Stimulated activated CD8-positive, alpha-beta memory T cell treated with anti-CD3 and anti-CD28 coated beads, Interleukin-4, amount 100 ng/mL, for 1 hour (primary cell): ENCODE measurements around the gene HRG.
"Not testable (repeated sequence)": the region's sequence is repeated elsewhere in the genome, so short reads cannot be mapped to it uniquely, and the experiment has no call there.

Experiments used
- DNase-seq, 2 donors: peaks; one replicate each; pipeline ENCODE4 v3.0.0-alpha.2; 2020; ENCODE audit warnings: low read depth in 2 of 2, low spot score in 1 of 2

The HRG gene

DNA sequence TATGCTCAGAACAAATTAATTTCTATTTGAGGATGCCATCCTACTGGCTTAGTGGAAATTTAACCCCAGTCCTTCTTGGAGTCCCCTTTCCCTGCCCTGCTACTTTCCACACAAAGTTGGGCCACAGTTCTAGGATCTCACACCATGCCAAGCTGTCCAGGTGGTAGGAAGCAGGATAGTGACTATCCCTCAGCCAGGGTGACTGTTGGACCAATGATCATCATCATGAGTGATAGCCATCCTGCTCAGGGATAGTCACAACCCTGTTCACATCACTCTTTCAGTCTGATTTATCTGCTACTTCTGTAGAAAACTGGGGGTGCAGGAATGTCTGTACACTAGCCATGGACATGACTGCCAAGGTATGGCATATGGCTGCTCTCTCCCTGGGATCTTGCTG is 12.8 kb downstream of the HRG start:
- no peak for DNase-seq

- DNase-seq = no peak
These were observed 13.3 kb downstream of the HRG start for GRCh38 chr3:186679151-186679550.

- no peak for DNase-seq
These were observed 15.1 kb downstream of the HRG start for GRCh38 chr3:186680869-186681268.

GRCh38 chr3:186682812-186683211 is 17.0 kb downstream of the HRG start:
- no peak for DNase-seq

DNA sequence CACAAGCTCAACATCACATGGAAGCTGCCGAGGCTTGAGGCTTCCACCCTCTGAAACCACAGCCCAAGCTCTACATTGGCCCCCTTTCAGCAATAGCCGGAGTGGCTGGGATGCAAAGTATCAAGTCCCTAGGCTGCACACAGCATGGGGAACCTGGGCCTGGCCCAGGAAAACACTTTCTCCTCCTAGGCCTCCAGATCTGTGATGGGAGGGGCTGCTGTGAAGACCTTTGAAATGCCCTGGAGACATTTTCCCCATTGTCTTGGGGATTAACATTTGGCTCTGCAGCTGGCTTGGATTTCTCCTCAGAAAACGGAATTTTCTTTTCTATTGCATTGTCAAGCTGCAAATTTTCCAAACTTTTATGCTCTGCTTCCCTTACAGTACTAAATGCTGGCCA is 18.2 kb downstream of the HRG start:
- DNase-seq = no peak

GRCh38 chr3:186686475-186686874 is 20.7 kb downstream of the HRG start:
- DNase-seq = not testable (repeated sequence)

DNA sequence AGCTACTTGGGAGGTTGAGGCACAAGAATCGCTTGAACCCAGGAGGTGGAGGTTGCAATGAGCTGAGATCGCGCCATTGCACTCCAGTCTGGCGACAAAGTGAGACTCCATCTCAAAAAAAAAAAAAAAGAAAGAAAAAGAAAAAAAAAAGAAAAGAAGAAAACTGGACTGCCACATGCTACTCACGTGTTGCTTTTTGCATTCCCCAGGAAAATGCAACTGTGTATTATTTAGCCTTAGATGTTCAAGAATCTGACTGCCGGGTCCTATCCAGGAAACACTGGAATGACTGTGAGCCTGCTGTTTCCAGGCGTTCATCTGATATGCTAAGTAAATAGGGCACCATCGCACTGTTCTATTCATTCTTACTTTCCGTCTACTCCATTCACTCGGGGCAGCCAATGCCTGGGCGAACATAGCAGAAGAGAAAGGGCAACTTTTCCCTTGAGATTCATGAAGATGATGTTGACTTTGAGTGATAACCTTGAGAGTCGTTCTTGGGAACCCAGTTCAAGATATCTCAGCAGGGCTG is 21.4 kb downstream of the HRG start:
- DNase-seq = no peak

- DNase-seq = not testable (repeated sequence)
These were observed 24.5 kb downstream of the HRG start for GRCh38 chr3:186690304-186690703.

DNA sequence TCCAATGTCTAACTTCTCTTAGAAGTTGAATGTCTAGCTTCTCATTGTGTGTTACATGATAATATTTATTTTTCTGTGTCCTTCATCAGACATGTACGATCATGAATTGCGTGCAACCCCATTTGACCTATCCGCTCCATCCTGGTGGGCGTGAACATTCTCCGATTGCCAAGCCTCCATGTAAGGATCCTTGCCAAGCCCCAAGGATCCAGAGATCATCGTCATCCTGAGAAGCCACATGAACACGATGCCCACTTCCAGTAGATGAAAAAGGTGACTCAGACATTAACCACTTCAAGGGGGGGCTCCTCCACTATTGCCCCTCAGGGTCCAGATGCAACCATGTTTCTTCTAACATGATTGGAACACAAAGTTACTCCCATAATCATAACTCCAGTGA is 25.9 kb downstream of the HRG start:
- DNase-seq = no peak

DNA sequence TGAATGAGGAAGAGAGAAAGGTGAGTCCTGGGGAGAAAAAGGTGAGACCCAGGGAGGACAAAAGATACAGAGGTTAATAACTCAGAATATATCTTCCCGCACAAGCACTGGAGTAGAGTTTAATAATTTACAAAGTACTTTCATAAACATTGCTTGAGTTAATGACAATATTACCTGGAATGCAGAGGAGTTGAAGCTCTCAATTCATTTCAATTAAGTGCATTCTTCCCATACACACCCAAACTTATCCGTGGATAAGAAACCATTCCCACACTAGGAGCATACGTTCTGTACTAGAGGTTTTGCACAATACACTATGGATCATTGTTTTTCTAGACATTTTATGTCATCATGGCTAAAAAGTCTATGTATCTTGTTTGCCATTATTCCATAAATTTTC is 28.0 kb downstream of the HRG start:
- DNase-seq = no peak

DNA sequence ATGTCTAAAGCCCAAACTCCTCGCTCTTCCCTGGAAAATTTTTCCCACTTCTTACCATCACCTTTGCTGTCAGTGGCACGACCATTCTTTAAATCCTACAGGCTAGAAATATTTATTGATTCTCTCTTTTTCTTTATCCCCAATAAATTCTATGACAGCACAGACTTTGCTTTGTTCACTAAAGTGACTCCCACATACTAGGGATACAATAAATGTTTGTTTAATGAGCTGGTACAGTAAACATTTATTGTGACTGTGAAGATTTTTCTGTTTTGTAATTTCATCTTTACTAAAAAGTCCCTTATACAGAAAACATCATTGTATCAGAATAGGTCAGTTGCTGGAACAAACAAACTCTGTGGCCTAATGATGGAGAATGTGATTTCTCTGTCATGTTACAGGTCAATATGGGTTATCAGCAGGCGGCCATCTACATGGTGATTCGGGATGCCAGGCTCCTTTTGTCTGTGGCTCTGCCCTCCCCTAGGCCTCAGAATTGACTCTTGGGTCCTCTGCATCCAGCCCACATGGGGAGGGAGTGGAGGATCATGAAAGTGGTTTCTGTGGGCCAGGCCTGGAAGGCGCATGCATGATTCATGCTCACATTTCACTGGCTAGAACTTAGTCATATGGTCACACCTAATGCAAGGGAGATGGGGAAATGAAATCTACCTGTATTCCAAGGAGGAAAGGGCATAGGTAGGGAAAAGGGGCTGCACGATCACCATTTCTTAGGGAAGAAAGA is 28.6 kb downstream of the HRG start:
- DNase-seq = no peak

GRCh38 chr3:186696522-186696921 is 30.7 kb downstream of the HRG start:
- no peak for DNase-seq

DNA sequence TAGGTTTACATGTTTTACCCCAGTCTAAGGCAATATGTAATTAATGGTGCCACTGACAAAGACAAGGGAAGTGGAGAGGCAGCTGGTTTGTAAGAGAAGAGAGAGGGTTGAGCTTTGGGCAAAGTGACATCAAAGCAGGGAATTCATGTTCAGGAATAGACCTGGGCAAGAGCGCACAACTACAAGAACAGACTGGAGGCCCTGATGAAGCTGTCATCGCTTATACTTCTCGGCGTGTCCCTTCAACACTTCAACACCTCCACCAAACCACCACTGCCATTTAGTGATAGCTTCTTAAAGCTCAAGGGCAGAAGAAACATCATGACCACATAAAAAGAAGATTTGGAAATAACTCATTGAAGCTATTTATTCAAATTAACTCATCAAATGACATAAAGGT is 31.7 kb downstream of the HRG start:
- no peak for DNase-seq

GRCh38 chr3:186700267-186700666 is 34.5 kb downstream of the HRG start:
- DNase-seq = no peak

DNA sequence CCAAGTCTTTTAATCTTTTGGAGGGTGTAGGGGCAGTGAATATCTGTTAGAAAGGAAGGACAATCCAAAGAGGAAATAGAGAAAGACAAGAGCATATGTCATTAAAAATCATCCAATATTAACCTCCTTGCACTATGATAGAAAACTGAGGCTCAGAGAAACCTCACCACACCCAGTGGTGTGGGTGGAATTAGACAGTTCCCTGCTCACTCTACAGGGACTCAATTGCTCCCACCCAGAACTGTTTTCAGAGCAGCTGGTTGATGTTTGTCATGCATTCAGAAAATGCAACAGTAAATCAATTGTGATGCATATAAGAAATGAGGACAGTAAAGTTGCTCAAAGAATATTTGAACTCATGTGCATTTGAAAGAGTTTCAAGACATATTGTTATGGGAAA is 36.6 kb downstream of the HRG start:
- DNase-seq = not testable (repeated sequence)

DNA sequence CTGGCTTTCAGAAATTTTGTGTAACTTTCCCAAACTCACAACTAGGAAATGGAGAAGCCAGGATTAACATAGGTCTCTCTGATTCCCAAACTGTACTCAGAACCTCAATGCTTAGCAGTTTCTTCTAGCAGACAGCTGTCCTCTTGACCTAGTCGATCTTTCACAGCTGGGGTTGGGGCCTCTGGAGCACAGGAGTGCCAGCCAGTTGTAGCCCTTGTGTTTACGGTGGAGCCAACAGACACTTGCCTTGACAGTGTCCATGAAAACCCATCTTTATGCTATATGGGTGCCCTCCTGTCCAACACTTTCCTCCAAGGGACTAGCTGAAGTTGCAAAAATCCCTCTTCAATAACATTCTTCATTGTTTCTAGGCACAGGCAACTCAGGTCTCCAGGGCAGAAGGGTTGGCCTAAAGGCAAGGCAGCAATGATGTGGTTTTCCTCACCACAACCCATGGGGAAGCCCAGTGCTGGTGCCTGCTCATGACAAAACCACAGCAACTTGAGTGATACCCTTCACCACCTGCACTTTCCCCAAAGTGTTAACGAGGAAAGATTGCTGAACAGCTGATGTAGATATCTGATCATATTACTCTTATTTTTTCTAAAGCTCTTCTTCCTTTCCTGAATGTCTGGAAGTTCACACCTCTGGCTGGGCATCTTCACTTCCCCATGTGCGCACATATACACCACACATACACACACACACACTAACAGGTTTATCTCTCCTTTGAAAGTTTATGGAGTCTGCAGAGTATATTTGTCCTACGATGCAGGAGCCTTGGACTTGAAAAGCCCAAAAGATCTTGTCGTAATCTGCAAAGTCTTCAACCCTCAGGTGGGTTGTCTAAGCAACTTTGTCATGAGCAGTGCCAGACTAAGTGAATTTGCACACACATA is 40.3 kb downstream of the HRG start:
- no peak for DNase-seq

DNA sequence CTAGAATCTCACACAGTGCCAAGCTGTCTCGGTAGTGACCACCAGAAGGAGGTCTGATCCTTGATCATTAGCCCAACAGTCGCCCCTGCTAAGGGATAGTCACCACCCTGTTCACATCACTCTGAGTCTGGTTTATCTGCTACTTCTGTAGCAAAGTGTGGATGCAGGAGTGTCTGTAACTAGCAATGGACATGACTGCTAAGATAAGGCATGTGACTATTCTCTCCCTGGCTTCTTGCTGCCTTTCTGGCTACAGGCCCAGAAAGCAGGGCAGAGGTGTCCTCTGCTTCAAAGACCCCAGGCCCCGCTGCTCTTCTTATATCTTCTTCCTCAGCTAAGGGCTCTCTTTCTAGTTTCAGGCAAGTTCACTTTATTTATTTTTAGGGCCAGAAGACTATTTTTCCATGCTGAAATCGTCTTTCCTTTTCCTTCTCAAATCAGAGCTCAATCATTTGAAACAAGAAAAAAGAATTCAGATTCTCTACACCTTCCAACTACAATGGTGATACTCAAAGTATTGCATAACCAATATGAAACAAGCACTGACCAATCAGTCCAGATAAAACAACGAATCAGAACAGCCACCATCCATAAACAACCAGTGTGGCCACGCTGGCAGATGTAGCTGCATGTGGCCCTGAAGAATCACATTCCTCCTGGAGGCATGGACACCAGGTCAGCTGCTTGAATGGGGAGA is 43.3 kb downstream of the HRG start:
- no peak for DNase-seq

DNA sequence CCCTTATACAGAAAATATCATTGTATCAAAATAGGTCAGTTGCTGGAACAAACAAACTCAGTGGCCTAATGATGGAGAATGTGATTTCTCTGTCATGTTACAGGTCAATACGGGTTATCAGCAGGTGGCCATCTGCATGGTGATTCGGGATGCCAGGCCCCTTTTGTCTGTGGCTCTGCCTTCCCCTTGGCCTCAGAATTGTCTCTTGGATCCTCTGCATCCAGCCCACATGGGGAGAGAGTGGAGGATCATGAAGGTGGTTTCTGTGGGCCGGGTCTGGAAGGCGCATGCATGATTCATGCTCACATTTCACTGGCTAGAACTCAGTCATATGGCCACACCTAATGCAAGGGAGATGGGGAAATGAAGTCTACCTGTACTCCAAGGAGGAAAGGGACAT is 44.9 kb downstream of the HRG start:
- not testable (repeated sequence) for DNase-seq

DNA sequence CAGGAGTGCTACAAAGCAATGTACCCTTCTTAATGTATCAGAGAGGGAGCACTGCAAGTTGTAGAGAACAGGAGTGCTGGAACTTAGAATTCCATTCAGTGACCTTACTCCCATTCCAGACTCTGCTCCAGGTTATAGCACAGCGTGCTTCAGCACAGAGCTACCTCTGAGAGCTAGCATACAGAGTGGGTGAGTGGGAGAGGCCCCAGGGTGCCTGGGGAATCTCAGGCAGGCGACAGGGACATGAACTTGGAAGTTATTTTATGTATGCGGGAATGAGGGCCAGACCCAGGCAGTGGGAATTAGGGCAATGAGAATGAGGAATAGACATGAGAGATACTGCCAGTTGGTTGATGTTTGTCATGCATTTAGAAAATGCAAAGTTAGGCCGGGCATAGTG is 47.7 kb downstream of the HRG start:
- no peak for DNase-seq

DNA sequence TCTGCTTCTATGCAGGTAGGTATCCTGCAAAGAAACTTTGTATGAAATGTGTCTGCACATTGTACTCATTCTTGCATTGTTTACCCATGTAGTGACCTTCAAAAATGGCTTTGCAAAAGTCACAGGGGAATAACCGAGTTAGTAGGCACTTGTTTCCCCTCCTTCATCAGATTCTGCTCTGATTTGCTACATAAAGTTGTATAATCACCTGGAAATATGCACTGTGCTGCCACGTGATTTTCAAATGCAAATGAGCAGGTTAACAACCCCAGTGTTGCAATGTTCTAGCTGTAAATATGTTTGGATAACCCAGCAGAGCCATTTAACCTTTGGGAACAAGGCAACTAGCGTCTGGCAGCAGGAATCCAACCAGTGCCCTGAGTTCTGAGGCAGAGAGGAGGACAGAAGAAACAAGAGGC is 51.2 kb downstream of the HRG start, which contains the start of gene KNG1:
Gene KNG1, plus strand, starts transcription at position 321 of the 419 bp plus-strand sequence. CDS start 184 bp downstream, outside the sequence.
- DNase-seq = no peak

DNA sequence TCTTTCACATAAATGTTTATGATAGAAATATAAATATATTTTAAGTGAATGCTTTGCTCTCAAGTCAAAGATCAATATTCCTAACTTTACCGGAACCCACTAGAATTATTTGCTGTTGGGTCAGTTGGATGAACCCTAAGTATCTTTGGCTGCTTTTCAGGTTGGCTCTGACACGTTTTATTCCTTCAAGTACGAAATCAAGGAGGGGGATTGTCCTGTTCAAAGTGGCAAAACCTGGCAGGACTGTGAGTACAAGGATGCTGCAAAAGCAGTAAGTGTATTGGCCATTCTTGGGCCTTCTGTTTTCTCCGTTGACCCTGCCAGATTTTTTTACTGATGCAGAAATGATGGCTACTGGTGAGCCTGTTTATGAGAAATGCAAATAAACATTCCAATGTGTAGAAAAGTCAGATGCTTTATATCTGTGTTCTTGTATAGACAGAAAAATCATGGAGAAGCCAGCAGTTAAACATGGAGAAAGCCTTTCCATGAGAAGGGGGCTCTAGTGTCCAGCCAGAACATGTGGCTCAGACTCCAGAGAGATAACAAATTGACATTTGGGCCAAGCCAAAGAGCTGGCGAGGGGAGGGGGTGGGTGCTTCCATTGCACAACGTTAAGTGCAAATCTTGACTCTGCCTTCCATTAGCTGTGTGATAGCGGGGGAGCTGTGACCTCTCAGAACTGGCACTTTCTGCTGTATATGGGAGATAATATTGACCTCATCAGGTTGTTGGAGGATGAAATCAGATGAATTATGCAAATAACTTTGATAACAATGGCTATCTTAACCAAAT is 54.3 kb downstream of the HRG start:
- no peak for DNase-seq
